Chondrocyte (in vitro differentiated cells): Measurements from ENCODE around the gene KIF5A. TPM values are rescaled to one million over a fixed set of nuclear protein-coding genes. Genes with fewer than 3 reads are reported as not detected.
A peak's percentile ranks its signal among the peaks of the same experiment; 100 is the strongest.

Experiments used
- DNase-seq: peaks from one replicate; pipeline ENCODE4 v3.0.0; 2021; ENCODE audit warnings: mixed read lengths, low spot score
- H3K27ac Mint-ChIP-seq: one replicate; pipeline ENCODE4 v1.8.0; 2021; ENCODE audit warnings: mild to moderate bottlenecking, moderate library complexity, mixed read lengths; ENCODE audit not compliant: unreplicated experiment
- H3K27me3 Mint-ChIP-seq: 2 replicates; pipeline ENCODE4 v1.8.0; 2021; ENCODE audit warnings: low read depth, mixed read lengths
- H3K36me3 Mint-ChIP-seq: 2 replicates; pipeline ENCODE4 v1.8.0; 2021; ENCODE audit warnings: low read depth, mixed read lengths
- H3K4me1 Mint-ChIP-seq: 2 replicates; pipeline ENCODE4 v1.8.0; 2021; ENCODE audit warnings: low read depth, mild to moderate bottlenecking, mixed read lengths
- H3K4me3 Mint-ChIP-seq: one replicate; pipeline ENCODE4 v1.8.0; 2021; ENCODE audit warnings: mild to moderate bottlenecking, moderate library complexity, mixed read lengths; ENCODE audit not compliant: unreplicated experiment
- H3K9me3 Mint-ChIP-seq: 2 replicates; pipeline ENCODE4 v1.8.0; 2021; ENCODE audit warnings: low read depth, mixed read lengths
- total RNA-seq: library from RNA; stranded (reverse); gene quantifications from 3 replicates; pipeline ENCODE4 v1.2.1, GENCODE V29; 2021
- TF ChIP-seq, protein P1 (sequence below): fragments of 200-600 bp; sonication (generic); IDR thresholded peaks from 2 replicates; pipeline ENCODE4 v1.5.0; 2021; ENCODE audit warnings: antibody characterized with exemption, mild to moderate bottlenecking, moderate library complexity

KIF5A gene
- total RNA-seq, 1 donor from 2014 or later, result 3.5 TPM

DNA sequence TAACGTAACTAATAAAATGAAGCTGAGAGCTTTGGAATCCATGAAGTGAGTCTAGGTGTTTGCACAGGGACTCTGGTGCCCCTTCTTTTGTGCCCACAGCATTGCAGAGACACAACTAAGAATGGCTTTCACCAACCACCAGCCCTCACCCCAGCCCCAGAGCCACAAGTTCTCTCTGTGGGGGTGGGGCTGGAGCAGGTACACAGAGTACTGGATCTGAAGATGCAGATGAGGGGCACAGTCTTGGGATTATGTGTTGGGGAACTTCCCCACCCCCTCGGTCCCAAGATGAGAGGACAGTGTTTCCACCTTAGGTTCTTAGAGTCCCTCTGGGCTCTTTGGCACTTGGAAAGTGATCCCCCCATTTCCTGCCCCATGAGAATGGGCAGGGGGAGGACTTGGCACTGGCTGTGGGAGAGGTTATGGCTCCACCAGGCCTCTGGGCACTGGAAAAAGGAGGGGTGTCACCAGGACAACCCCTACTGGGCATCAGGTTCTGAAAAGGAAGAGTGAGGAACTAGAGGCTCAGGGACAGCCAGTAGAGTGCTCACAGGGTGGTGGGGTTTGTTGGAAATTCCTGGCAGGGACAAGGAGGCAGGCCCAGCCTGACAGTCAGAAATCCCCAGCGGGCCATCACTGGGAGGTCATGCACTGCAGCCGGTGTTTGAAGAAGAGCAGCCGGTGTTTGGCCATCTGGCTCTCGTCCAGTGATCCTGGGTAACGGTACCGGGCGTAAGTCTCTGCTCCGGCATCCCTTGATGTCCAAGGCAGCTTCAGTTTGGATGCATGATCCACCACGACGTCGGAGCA is 76.5 kb downstream of the KIF5A start:
- Mint-ChIP-seq H3K9me3 (no peaks in the 10 kb centered on the region), H3K4me3 (no peak overlapping the region), H3K27me3 (peaks cover 24% of the 10 kb centered on the region), H3K27ac (no peak overlapping the region), H3K4me1 (peaks cover 9% of the 10 kb centered on the region), H3K36me3 (peaks cover 24% of the 10 kb centered on the region)
- no peak for DNase-seq
- TF ChIP-seq, protein P1, sequence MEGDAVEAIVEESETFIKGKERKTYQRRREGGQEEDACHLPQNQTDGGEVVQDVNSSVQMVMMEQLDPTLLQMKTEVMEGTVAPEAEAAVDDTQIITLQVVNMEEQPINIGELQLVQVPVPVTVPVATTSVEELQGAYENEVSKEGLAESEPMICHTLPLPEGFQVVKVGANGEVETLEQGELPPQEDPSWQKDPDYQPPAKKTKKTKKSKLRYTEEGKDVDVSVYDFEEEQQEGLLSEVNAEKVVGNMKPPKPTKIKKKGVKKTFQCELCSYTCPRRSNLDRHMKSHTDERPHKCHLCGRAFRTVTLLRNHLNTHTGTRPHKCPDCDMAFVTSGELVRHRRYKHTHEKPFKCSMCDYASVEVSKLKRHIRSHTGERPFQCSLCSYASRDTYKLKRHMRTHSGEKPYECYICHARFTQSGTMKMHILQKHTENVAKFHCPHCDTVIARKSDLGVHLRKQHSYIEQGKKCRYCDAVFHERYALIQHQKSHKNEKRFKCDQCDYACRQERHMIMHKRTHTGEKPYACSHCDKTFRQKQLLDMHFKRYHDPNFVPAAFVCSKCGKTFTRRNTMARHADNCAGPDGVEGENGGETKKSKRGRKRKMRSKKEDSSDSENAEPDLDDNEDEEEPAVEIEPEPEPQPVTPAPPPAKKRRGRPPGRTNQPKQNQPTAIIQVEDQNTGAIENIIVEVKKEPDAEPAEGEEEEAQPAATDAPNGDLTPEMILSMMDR, result no peak

DNA sequence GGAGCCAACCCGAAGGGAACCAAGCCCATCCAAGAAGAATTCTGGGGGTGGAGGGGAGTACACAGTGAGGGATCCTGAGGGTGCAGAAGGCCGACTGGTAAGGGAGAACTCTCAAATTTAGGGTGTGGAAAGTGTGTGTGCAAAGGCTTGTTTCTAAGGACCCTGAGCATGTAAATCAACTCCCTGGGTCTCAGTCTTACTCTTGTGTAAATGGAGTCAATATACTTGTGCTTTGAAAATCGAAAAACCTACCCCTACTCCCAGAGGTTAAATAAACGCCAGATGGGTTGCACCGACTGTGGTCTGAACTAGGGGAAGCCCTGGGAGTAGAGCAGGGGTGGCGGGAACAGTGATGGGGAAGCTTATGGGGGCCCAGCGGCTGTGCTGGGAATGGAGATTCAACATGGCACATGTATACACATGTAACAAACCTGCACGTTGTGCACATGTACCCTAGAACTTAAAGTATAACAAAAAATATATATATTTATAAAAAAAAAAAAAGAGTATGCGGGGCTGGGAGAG is 77.1 kb downstream of the KIF5A start:
- H3K27me3 Mint-ChIP-seq, result peaks cover 22% of the 10 kb centered on the region
- peaks cover 8% of the 10 kb centered on the region for H3K4me1 Mint-ChIP-seq
- TF ChIP-seq, protein P1, result no peak
- no peak overlapping the region for H3K27ac Mint-ChIP-seq
- no peak overlapping the region for H3K4me3 Mint-ChIP-seq
- DNase-seq, result no peak
- H3K36me3 Mint-ChIP-seq, result peaks cover 23% of the 10 kb centered on the region
- no peaks in the 10 kb centered on the region for H3K9me3 Mint-ChIP-seq

DNA sequence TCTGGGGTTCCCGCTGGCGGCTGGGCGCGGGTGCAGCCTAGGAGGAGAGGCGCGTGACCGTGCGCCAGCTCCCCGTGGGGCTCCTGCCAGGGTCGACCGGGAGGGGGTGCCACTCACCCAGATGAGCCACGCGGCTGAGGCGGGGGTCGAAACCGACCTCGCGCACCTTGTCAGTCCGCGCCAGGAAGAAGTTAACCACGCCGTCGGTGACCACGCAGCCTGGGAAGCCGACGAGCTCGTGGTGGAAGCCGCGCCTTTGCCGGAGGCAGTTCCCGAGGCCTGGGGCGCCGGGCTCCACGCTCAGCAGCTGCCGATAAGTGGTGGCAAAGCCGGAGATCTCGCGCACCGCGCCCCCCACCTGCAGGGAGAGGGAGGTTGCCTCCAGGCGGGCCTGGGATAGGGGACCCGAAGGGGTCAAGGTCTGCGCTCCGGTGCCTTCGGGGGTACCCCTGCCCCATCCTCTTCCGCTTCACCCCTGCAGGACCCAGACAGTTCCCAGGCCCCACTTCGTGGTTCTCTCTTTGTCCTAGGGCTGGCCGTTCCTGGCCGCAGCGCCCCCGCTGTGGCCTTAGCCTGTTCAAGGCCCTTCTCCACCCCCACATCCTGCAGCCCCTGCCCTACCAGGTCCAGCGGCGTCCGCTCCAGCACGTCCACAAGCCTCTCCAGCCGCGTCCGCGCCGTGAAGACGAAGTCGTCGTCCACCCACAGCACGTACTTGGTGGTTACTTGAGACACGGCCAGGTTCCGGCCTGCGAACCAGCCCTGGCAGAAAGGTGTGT is 77.8 kb downstream of the KIF5A start:
- peaks cover 18% of the 10 kb centered on the region for H3K27me3 Mint-ChIP-seq
- DNase-seq, result peak; percentile 93
- peaks cover 8% of the 10 kb centered on the region for H3K4me1 Mint-ChIP-seq
- TF ChIP-seq, protein P1, result no peak
- no peak overlapping the region for H3K4me3 Mint-ChIP-seq
- H3K27ac Mint-ChIP-seq, result no peak overlapping the region
- H3K36me3 Mint-ChIP-seq, result peaks cover 22% of the 10 kb centered on the region
- H3K9me3 Mint-ChIP-seq, result no peaks in the 10 kb centered on the region

DNA sequence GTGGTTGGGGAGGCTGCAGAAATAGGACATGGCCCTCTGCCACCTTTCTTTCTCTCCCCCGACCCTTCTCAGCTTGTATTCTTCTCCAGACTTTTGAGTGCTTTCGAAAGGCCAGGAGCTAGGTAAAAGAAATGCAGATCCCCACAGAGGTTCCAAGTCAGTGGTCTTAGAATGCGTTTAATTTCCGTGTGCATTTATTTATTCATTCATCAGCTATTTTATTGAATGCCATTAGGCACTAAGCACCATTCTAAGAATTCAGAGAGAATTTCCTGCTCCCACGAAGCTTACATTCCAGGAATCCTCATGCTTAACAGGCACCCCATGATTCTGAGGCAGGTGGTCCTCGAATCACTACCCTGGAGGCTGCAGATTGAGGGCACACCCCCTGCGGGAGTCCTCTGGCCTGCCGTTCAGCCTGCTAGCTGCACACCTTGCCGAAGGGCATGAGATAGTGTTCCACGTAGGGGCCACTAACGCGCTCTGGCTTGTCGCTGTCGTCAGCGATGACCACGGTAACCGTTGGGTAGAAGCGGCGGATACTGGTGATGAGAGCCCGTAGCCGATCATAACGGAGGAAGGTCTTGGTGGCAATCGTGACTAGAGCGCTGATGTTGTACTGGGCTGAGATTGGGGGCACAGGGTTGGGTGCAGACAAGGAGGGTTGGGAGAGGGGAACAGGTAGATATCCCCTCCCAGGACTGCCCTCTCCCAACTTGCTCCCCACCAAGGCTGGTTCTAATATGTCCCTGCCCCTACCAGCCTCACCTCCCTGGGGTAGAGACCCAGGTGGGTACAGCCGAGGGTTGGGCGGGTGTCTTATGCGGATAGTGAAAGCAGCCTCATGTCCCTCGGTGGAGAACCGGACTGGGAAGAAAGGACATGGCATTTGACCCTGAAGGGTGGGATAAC is 78.7 kb downstream of the KIF5A start:
- DNase-seq, result no peak
- Mint-ChIP-seq H3K9me3 (no peaks in the 10 kb centered on the region), H3K4me3 (no peak overlapping the region), H3K36me3 (peaks cover 19% of the 10 kb centered on the region), H3K4me1 (peaks cover 13% of the 10 kb centered on the region), H3K27me3 (peaks cover 13% of the 10 kb centered on the region), H3K27ac (no peak overlapping the region)
- TF ChIP-seq, protein P1, result no peak
